A549 treated with AZD2906 at 1 μM for 4 hours (cell line): ENCODE data around the gene PCDHA1. TPM values are rescaled to one million over a fixed set of nuclear protein-coding genes. Genes with fewer than 3 reads are reported as not detected.

ENCODE experiments used
- total RNA-seq: library from RNA; stranded (reverse); fragments of 200-300 nt; extraction: Qiagen RNA extraction; gene quantifications from 5 replicates; pipeline ENCODE4 v1.2.3, GENCODE V29; 2022

The PCDHA1 gene
- total RNA-seq, 1 experiment from 2014 or later: 0.24 TPM

GRCh38 chr5:140925806-140926442 lies 140.0 kb downstream of the PCDHA1 start, which contains the start of gene PCDHAC1:
TSS of gene PCDHAC1 (plus strand) at chr5:140926299. CDS start at chr5:140926893, 594 bp downstream.

DNA sequence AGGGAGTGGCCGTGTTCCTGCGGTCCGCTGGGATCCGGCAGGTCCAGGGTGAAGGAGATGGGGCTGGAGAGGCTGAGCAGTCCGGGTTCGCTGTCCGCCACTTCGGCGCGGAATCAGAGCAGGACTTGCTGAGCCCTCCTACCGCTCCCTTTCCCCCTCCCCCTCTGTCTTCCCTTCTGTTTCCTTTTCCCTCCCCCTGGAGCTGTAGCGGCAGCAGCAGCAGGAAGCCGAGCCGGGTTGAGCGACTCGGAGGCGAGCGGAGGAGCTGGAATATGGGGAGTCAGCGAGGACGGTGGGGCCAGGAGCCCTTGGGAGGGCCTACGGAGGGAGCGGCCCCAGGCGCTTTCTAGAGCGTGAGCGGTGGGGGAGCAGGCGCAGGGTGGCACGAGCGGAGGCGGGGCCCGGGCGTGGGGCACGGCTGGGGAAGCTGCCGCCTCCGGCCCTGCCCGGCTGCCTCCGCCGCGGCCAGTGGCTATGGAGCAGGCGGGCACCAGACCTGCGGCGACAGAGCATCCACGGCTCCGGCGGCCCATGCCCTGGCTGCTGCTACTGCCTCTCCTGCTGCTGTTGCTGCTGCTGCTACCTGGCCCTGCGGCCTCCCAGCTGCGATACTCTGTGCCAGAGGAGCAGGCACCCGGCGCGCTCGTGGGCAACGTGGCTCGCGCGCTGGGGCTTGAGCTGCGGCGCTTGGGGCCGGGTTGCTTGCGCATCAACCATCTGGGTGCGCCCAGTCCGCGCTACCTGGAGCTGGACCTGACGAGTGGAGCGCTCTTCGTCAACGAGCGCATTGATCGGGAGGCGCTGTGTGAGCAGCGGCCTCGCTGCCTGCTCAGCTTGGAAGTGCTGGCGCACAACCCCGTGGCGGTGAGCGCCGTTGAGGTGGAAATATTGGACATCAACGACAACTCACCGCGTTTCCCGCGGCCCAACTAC lies 180.6 kb downstream of the PCDHA1 start, which contains the start of gene PCDHAC2:
Gene PCDHAC2, plus strand, starts transcription at position 184 of the 933 bp plus-strand sequence. Its CDS starts 291 bp downstream, at position 475.

DNA sequence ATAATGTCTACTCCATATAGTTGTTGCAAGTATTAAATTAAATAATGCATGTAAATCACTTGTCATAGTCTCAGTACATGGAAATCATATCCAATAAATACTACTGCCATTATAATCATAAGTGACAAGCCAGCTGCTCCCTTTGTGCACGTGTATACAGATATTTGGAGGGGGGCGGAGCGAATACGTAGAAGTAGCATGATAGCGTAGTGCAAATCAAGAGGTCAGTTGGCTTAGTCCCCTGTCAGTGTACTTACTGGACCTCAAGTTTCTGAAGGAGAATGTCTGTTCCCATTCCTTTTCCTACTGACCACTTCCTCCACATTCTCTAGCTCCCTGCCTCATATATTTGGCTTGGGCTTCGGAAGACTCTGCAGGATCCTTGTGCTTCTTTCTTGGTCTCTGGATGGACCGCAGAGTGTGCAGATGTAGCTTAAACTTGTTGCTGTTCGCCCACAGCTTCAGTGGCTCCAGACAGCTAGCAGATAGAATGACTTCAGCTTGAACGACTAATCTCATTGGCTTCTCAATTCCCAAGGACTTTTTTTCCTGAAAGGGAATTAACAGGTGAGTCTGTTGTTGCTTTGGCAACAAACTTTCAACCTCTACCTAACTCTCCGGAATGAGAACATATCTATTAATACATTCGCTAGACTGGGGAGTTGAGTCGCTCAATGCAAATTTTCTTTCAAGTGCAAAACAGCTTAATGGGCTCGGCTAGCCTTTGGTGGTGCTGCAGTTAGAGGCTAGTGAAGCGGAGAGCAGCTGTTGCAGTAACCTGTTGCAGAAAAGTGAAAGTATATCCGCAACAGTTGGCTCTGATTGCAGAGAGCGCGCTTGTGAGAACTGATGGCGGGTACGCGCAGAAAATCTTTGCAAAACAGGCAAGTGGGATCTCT lies 264.9 kb downstream of the PCDHA1 start, which contains the start of gene PCDHB1:
Gene PCDHB1, plus strand, starts transcription at position 753 of the 899 bp plus-strand sequence. Its CDS starts 97 bp downstream, at position 850.

Other genes with a start within 250 kb of the PCDHA1 start
- gene EIF4EBP3, start 238.5 kb upstream of the PCDHA1 start, total RNA-seq: 1.4 to 3.2 TPM (median 2.3 TPM) in 5 replicates
- gene SRA1, start 228.7 kb upstream of the PCDHA1 start, total RNA-seq: 36.5 to 50.1 TPM (median 40.3 TPM) in 5 replicates
- gene APBB3, start 221.5 kb upstream of the PCDHA1 start, total RNA-seq: 3.6 to 7.1 TPM (median 5.5 TPM) in 5 replicates
- 75.7 to 87.0 TPM (median 80.0 TPM) in 5 replicates for gene SLC35A4, start 221.3 kb upstream of the PCDHA1 start, total RNA-seq
- gene CD14, start 153.0 kb upstream of the PCDHA1 start, total RNA-seq: 3.2 to 4.2 TPM (median 4.0 TPM) in 5 replicates
- 10.6 to 14.5 TPM (median 12.3 TPM) in 5 replicates for gene TMCO6, start 146.7 kb upstream of the PCDHA1 start, total RNA-seq
- gene NDUFA2, start 138.5 kb upstream of the PCDHA1 start, total RNA-seq: 100 to 127 TPM (median 113 TPM) in 5 replicates
- gene IK, start 138.3 kb upstream of the PCDHA1 start, total RNA-seq: 84.1 to 119 TPM (median 90.9 TPM) in 5 replicates
- 27.3 to 29.3 TPM (median 27.7 TPM) in 5 replicates for gene WDR55, start 121.2 kb upstream of the PCDHA1 start, total RNA-seq
- 0.42 to 0.92 TPM (median 0.60 TPM) in 5 replicates for gene DND1, start 112.6 kb upstream of the PCDHA1 start, total RNA-seq
- gene HARS1, start 94.8 kb upstream of the PCDHA1 start, total RNA-seq: 71.6 to 81.2 TPM (median 75.8 TPM) in 5 replicates
- 34.5 to 42.0 TPM (median 36.8 TPM) in 5 replicates for gene HARS2, start 94.7 kb upstream of the PCDHA1 start, total RNA-seq
- 77.3 to 107 TPM (median 81.6 TPM) in 5 replicates for gene ZMAT2, start 85.7 kb upstream of the PCDHA1 start, total RNA-seq
- gene PCDHA2, start 8.7 kb downstream of the PCDHA1 start, total RNA-seq: 0.02 to 0.09 TPM (median 0.06 TPM) in 5 replicates
- 0.82 to 1.0 TPM (median 0.93 TPM) in 5 replicates for gene PCDHA3, start 14.9 kb downstream of the PCDHA1 start, total RNA-seq
- 1.5 to 2.0 TPM (median 1.8 TPM) in 5 replicates for gene PCDHA4, start 20.9 kb downstream of the PCDHA1 start, total RNA-seq
- 0.60 to 0.89 TPM (median 0.70 TPM) in 5 replicates for gene PCDHA5, start 35.5 kb downstream of the PCDHA1 start, total RNA-seq
- gene PCDHA6, start 41.8 kb downstream of the PCDHA1 start, total RNA-seq: 0.03 to 0.07 TPM (median 0.07 TPM) in 5 replicates
- gene PCDHA7, start 48.1 kb downstream of the PCDHA1 start, total RNA-seq: 0.06 to 0.12 TPM (median 0.08 TPM) in 5 replicates
- gene PCDHA8, start 55.0 kb downstream of the PCDHA1 start, total RNA-seq: 0.02 to 0.09 TPM (median 0.07 TPM) in 5 replicates
- 0.01 TPM in 2 of 5 replicates, not detected in the others for gene PCDHA9, start 62.2 kb downstream of the PCDHA1 start, total RNA-seq
- gene PCDHA10, start 69.8 kb downstream of the PCDHA1 start, total RNA-seq: 0.01 to 0.02 TPM (median 0.01 TPM) in 3 of 5 replicates, not detected in the others
- 0.04 to 0.24 TPM (median 0.08 TPM) in 5 replicates for gene PCDHA11, start 82.8 kb downstream of the PCDHA1 start, total RNA-seq
- gene PCDHA12, start 89.2 kb downstream of the PCDHA1 start, total RNA-seq: 3.0 to 3.2 TPM (median 3.1 TPM) in 5 replicates
- 0.03 to 0.06 TPM (median 0.05 TPM) in 5 replicates for gene PCDHA13, start 96.0 kb downstream of the PCDHA1 start, total RNA-seq
- 1.7 to 2.2 TPM (median 1.9 TPM) in 5 replicates for gene PCDHAC1, start 140.2 kb downstream of the PCDHA1 start, total RNA-seq
- gene PCDHAC2, start 180.3 kb downstream of the PCDHA1 start, total RNA-seq: 3.2 to 5.7 TPM (median 3.6 TPM) in 5 replicates